GM12878 (cell line): Measurements from ENCODE around the gene ERFL. TPM values are rescaled to one million over a fixed set of nuclear protein-coding genes. Genes with fewer than 3 reads are reported as not detected.

Source experiments
- ATAC-seq: fragments of 200-7000 bp; cut with Tn5 transposase; 3 replicates; pipeline ENCODE4 v1.9.1; 2020; ENCODE audit warnings: mild to moderate bottlenecking, moderate library complexity
- BruUV-seq: library from RNA; stranded (reverse); fragments of 400-500 nt; replicated peaks from 2 replicates; lab custom pipeline; 2021; lab: Mats Ljungman, UMichigan
- CTCF ChIA-PET: fragments of 300-600 bp; sonication (Branson Sonifier 250); formaldehyde crosslinking; extraction: SDS; loops from one replicate; lab custom pipeline; 2021; ENCODE audit warnings: inconsistent platforms; lab: Yijun Ruan, JAX
- POLR2A ChIA-PET: fragments of 350-600 bp; formaldehyde crosslinking; extraction: SDS; loops from one replicate; lab custom pipeline; 2021; ENCODE audit warnings: inconsistent platforms; lab: Charles Lee
- RAD21 ChIA-PET: fragments of 300-600 bp; sonication (Branson Sonifier 250); formaldehyde crosslinking; loops from one replicate; lab custom pipeline; 2023; ENCODE audit warnings: antibody characterized with exemption; ENCODE audit not compliant: unreplicated experiment; lab: Charles Lee
- SMC1A ChIA-PET: fragments of 300-600 bp; sonication (Branson Sonifier 250); formaldehyde crosslinking; loops from one replicate; lab custom pipeline; 2023; ENCODE audit not compliant: unreplicated experiment, uncharacterized antibody; lab: Charles Lee
- DNase-seq: peaks from one replicate; pipeline ENCODE4 v3.0.0-alpha.2; 2011; ENCODE audit warnings: low read depth, low spot score
- FAIRE-seq: peaks from 3 replicates; lab custom pipeline; 2011; peaks lifted over from hg19 to GRCh38; lab: Jason Lieb, UNC
- H2AFZ ChIP-seq: 2 replicates; pipeline ENCODE4 v1.6.0; 2011; ENCODE audit warnings: low read depth, low read length, control low read depth; ENCODE audit not compliant: control insufficient read depth
- H3K27ac ChIP-seq: 2 replicates; pipeline ENCODE4 v1.5.1; 2011; ENCODE audit warnings: control low read depth; ENCODE audit not compliant: control insufficient read depth, insufficient read depth
- H3K27me3 ChIP-seq, 2 experiments: replicated peaks in 1 of 2; 2 replicates each; pipeline versions ENCODE4 v1.6.0 to v1.6.1; 2011; ENCODE audit warnings: low read length in 1 of 2; ENCODE audit not compliant: control insufficient read depth in 2 of 2, insufficient read depth in 2 of 2
- H3K36me3 ChIP-seq, 2 experiments: 2 replicates each; pipeline ENCODE4 v1.5.1; 2011; ENCODE audit warnings: low read length in 1 of 2; ENCODE audit not compliant: control insufficient read depth in 2 of 2, insufficient read depth in 2 of 2
- H3K4me1 ChIP-seq: 2 replicates; pipeline ENCODE4 v1.6.1; 2011; ENCODE audit warnings: mild to moderate bottlenecking, low read length, moderate library complexity, mixed read lengths; ENCODE audit not compliant: control insufficient read depth, insufficient read depth
- H3K4me2 ChIP-seq: 2 replicates; pipeline ENCODE4 v1.6.0; 2011; ENCODE audit warnings: control low read depth; ENCODE audit not compliant: control insufficient read depth, insufficient read depth
- H3K4me3 ChIP-seq: fragments of 200-600 bp; sonication (generic); 2 replicates; pipeline ENCODE4 v1.5.1; 2016
- H3K79me2 ChIP-seq: 2 replicates; pipeline ENCODE4 v1.6.0; 2011; ENCODE audit warnings: low read length; ENCODE audit not compliant: control insufficient read depth, insufficient read depth
- H3K9ac ChIP-seq: 2 replicates; pipeline ENCODE4 v1.8.0; 2011; ENCODE audit warnings: low read length, control low read depth, mixed read lengths; ENCODE audit not compliant: control insufficient read depth, insufficient read depth
- H3K9me3 ChIP-seq: replicated peaks from 3 replicates; pipeline ENCODE4 v1.5.1; 2011; ENCODE audit warnings: mild to moderate bottlenecking, low read length; ENCODE audit not compliant: control insufficient read depth, insufficient read depth
- H4K20me1 ChIP-seq: 2 replicates; pipeline ENCODE4 v1.6.0; 2011; ENCODE audit not compliant: control insufficient read depth, insufficient read depth
- MTA3 ChIP-seq: IDR thresholded peaks from 2 replicates; pipeline ENCODE4 v1.6.1; 2012; ENCODE audit warnings: low read length, inconsistent platforms, borderline replicate concordance
- POU2F2 ChIP-seq: IDR thresholded peaks from 3 replicates; pipeline ENCODE4 v1.6.1; 2011; ENCODE audit warnings: low read depth, mild to moderate bottlenecking, low read length, borderline replicate concordance
- SIX5 ChIP-seq: IDR thresholded peaks from 2 replicates; pipeline ENCODE4 v1.6.1; 2011; ENCODE audit warnings: mild to moderate bottlenecking, low read depth, low read length, moderate library complexity; ENCODE audit not compliant: severe bottlenecking
- WGBS: methylation state at CpG from one replicate; pipeline ENCODE4 v1.1.6; 2016; ENCODE audit warnings: low lambda C conversion rate; ENCODE audit not compliant: insufficient replicate concordance, insufficient coverage; ENCODE audit errors: missing lambda C conversion rate; 5-methylcytosine and 5-hydroxymethylcytosine counted together
- in situ Hi-C: fragments of 300-500 bp; cut with MboI; formaldehyde crosslinking; loops from 9 replicates; pipeline ENCODE4 v1.14.3; 2018; ENCODE audit warnings: mixed read lengths
- intact Hi-C: fragments of 100-400 bp; cut with micrococcal nuclease; formaldehyde crosslinking; loops from one replicate; pipeline ENCODE4 v1.14.2; 2022; ENCODE audit not compliant: unreplicated experiment
- polyA plus RNA-seq, 11 experiments: library from polyadenylated mRNA; depleted of rRNA in 4 of 11; unstranded in 6 of 11; stranded (reverse) in 5 of 11; fragments of >200 nt; fragmentation: Nextera tagmentation in 4 of 11; fragmentation: Illumina TruSeq in 1 of 11; extraction: Ambion mirVana in 4 of 11; extraction: Trizol in 1 of 11; gene quantifications; 1 replicate in 1 of 11; 2 replicates in 10 of 11; pipeline versions ENCODE4 v1.2.1 to v1.2.3, GENCODE V29; 2011 to 2016; ENCODE audit warnings: inconsistent platforms in 2 of 11, missing spikeins in 2 of 11, low read depth in 1 of 11
- total RNA-seq, 4 experiments: library from RNA; depleted of rRNA in 3 of 4; stranded (reverse); fragments of >200 nt in 3 of 4; fragmentation: Illumina TruSeq in 1 of 4; extraction: Trizol in 1 of 4; gene quantifications; 2 replicates each; pipeline versions ENCODE4 v1.2.1 to v1.2.3, GENCODE V29; 2013 to 2021
- TF ChIP-seq, protein P1 (sequence below): fragments of 450-650 bp; IDR thresholded peaks from 2 replicates; pipeline ENCODE4 v1.6.1; 2017; ENCODE audit warnings: antibody characterized with exemption, mild to moderate bottlenecking, moderate library complexity

The ERFL gene
- total and polyA plus RNA-seq, 10 of the 15 experiments (the other 5 are each of a cell fraction or from before 2014, with no cell fraction given): 0.04 to 0.10 (median 0.05) TPM; not detected in 7

DNA sequence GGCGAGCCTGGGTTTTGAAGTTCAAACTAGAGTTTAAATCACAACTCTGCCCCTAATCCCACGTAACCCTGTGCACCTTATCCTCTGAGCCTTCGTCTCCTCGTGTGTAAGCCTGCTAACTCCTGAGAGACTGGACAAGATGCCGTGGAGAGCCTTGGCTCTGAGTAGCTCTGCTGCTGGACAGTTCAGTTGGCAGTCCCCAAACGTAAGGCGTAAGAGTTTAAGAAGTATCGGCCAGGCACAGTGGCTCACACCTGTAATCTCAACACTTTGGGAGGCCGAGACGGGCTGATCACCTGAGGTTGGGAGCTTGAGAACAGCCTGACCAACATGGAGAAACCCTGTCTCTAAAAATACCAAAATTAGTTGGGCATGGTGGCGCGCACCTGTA, 55.9 kb downstream of the ERFL start:
- ChIA-PET CTCF (interaction anchor here (0.6 to 9.0 kb wide), 10 partner anchors 8 to 394 kb away, joined by 5 to 136 read pairs (median 26); partner anchors contain the start of genes ARHGEF1, ERFL, RABAC1 and RPS19), SMC1A (interaction anchor here (0.7 to 8.2 kb wide), 8 partner anchors 9 to 86 kb away, joined by 3 to 57 read pairs (median 18); partner anchors contain the start of gene RPS19), RAD21 (interaction anchor here (1.3 to 8.7 kb wide), 11 partner anchors 9 to 86 kb away, joined by 5 to 120 read pairs (median 8); partner anchors contain the start of genes ARHGEF1, RABAC1 and RPS19), POLR2A (interaction anchor here (0.6 to 6.6 kb wide), 5 partner anchors 10 to 72 kb away, joined by 6 to 90 read pairs (median 14); partner anchors contain the start of gene RPS19)
- Histone ChIP-seq H3K27ac (peak overlapping the region; percentile 72), H4K20me1 (peaks cover 8% of the 10 kb centered on the region), H3K4me3 (no peak overlapping the region; the same call in 1 of the 2 replicates), H3K9ac (peak overlapping the region; percentile 45; the same call in 1 of the 2 replicates), H3K36me3 (peaks cover 21% of the 10 kb centered on the region in 2 experiments), H3K4me2 (peak overlapping the region; percentile 5; the same call in 1 of the 2 replicates), H3K9me3 (no peaks in the 10 kb centered on the region), H3K4me1 (peaks cover 82% of the 10 kb centered on the region), H3K79me2 (peaks cover 27% of the 10 kb centered on the region), H3K27me3 (no peaks in the 10 kb centered on the region), H2AFZ (no peak overlapping the region)
- FAIRE-seq (no peak), ATAC-seq (no peak), DNase-seq (no peak)
- 72% methylated on average over 12 of the region's 12 CpGs for WGBS
- in situ Hi-C loops: loop anchor here (5.0 kb wide), 1 partner anchor 75 kb away; no protein-coding TSS in a partner anchor
- no TSS peak for BruUV-seq
- no peak for TF ChIP-seq SIX5
- TF ChIP-seq, protein P1, sequence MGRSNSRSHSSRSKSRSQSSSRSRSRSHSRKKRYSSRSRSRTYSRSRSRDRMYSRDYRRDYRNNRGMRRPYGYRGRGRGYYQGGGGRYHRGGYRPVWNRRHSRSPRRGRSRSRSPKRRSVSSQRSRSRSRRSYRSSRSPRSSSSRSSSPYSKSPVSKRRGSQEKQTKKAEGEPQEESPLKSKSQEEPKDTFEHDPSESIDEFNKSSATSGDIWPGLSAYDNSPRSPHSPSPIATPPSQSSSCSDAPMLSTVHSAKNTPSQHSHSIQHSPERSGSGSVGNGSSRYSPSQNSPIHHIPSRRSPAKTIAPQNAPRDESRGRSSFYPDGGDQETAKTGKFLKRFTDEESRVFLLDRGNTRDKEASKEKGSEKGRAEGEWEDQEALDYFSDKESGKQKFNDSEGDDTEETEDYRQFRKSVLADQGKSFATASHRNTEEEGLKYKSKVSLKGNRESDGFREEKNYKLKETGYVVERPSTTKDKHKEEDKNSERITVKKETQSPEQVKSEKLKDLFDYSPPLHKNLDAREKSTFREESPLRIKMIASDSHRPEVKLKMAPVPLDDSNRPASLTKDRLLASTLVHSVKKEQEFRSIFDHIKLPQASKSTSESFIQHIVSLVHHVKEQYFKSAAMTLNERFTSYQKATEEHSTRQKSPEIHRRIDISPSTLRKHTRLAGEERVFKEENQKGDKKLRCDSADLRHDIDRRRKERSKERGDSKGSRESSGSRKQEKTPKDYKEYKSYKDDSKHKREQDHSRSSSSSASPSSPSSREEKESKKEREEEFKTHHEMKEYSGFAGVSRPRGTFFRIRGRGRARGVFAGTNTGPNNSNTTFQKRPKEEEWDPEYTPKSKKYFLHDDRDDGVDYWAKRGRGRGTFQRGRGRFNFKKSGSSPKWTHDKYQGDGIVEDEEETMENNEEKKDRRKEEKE: no peak
- peak; percentile 7; the same call in 1 of the 3 replicates for TF ChIP-seq POU2F2
- peak; percentile 21; the same call in 1 of the 2 replicates for TF ChIP-seq MTA3
- intact Hi-C loops: no loop called here
